Measurements from ENCODE around the gene PIK3R2. TPM values are rescaled to one million over a fixed set of nuclear protein-coding genes. Genes with fewer than 3 reads are reported as not detected.

PIK3R2 gene
- total and polyA plus RNA-seq, 2 of the 8 experiments (the other 6 are each of a cell fraction or from before 2014, with no cell fraction given) = 21.7 to 57.1 TPM

GRCh38 chr19:18122424-18122823, 30.5 kb upstream of the PIK3R2 start:
- POLR2A ChIA-PET (ENCODE audit: partially characterized antibody) = interaction anchor here (1.0 to 1.2 kb wide), 3 partner anchors 32 to 38 kb away, joined by 3 read pairs; partner anchors contain the start of gene IL12RB1
- H4K5ac ChIP-seq (ENCODE audit: insufficient read length, low read depth, low read length) = no peak overlapping the region
- no peak overlapping the region for H3K9ac ChIP-seq (replicated peaks in 1 of 4; ENCODE audit: extremely low read depth in 1 of 4, low read depth in 3 of 4, low read length in 3 of 4)
- H3K36me3 ChIP-seq (ENCODE audit: control insufficient read depth in 2 of 4, insufficient read depth in 4 of 4, low read length in 3 of 4) = peaks cover 2 to 10% (median 5%) of the 10 kb centered on the region in 4 experiments; a peak in 5 of 8 replicates
- CTCF ChIA-PET (ENCODE audit: partially characterized antibody) = interaction anchor here (0.5 to 1.7 kb wide), 6 partner anchors 9 to 77 kb away, joined by 3 to 6 read pairs (median 5); no protein-coding TSS in a partner anchor
- H3K4me2 ChIP-seq (ENCODE audit: insufficient read depth in 1 of 2, low read depth in 2 of 2, low read length in 2 of 2) = no peak overlapping the region
- H3K4ac ChIP-seq (replicated peaks; ENCODE audit: insufficient read length, low read depth, low read length) = no peak overlapping the region
- no peak overlapping the region for H3K4me3 ChIP-seq (ENCODE audit: extremely low read depth in 1 of 4, insufficient read depth in 2 of 4, low read depth in 3 of 4, low read length in 4 of 4)
- no peak overlapping the region for H2BK5ac ChIP-seq (ENCODE audit: low read depth, low read length)
- H2BK12ac ChIP-seq (ENCODE audit: low read depth, low read length) = no peak overlapping the region
- no peak overlapping the region for H2AFZ ChIP-seq (ENCODE audit: low read length)
- H3K56ac ChIP-seq (replicated peaks; ENCODE audit: insufficient read length, low read depth, low read length) = no peak overlapping the region
- H4K20me1 ChIP-seq (replicated peaks in 1 of 2; ENCODE audit: control insufficient read depth in 1 of 2, insufficient read depth in 2 of 2, low read length in 2 of 2) = peaks cover 0 to 10% of the 10 kb centered on the region in 2 experiments
- H3K4me1 ChIP-seq (replicated peaks in 1 of 4; ENCODE audit: control insufficient read depth in 3 of 4, insufficient read depth in 4 of 4, low read length in 3 of 4) = peaks cover 0 to 18% (median 6%) of the 10 kb centered on the region in 4 experiments; a peak in 6 of 7 replicates
- peaks cover 0 to 5% of the 10 kb centered on the region in 2 experiments; a peak in 1 of 4 replicates for H3K79me2 ChIP-seq (ENCODE audit: control insufficient read depth in 1 of 2, insufficient read depth in 2 of 2, low read length in 2 of 2)
- H3K27ac ChIP-seq (ENCODE audit: low read depth, low read length) = no peak overlapping the region
- 83% methylated on average over 7 of the region's 7 CpGs; no CpG with 5 or more reads in 1 of the 2 experiments for WGBS, 2 experiments (ENCODE audit: extremely low coverage in 1 of 2, insufficient coverage in 1 of 2, insufficient read length in 1 of 2, insufficient replicate concordance in 2 of 2, low coverage in 1 of 2, low lambda C conversion rate in 2 of 2, missing lambda C conversion rate in 1 of 2)
- peaks cover 0 to 3% (median 1%) of the 10 kb centered on the region in 4 experiments; a peak in 1 of 7 replicates for H3K27me3 ChIP-seq (replicated peaks in 1 of 4; ENCODE audit: control insufficient read depth in 3 of 4, extremely low read depth in 1 of 4, insufficient read depth in 3 of 4, low read length in 3 of 4)
- no peak overlapping the region for H3K23ac ChIP-seq (ENCODE audit: insufficient read length)
- H3K79me1 ChIP-seq (ENCODE audit: low read depth, low read length) = peaks cover 7% of the 10 kb centered on the region; the same call in 1 of the 2 replicates
- no peak for FAIRE-seq
- DNase-seq (ENCODE audit: low read depth in 1 of 2, low spot score in 2 of 2) = no peak
- peaks cover 7% of the 10 kb centered on the region for H3K23me2 ChIP-seq (ENCODE audit: low read depth, low read length)
- H3K14ac ChIP-seq (ENCODE audit: insufficient read length) = no peak overlapping the region
- no peak overlapping the region for H4K8ac ChIP-seq (ENCODE audit: extremely low read depth, insufficient read depth, low read length)
- TF ChIP-seq E2F6 (IDR thresholded peaks at IDR 0.05) (no peak), CTBP2 (IDR thresholded peaks at IDR 0.05; ENCODE audit: borderline replicate concordance, insufficient read depth, insufficient read length, low read length) (no peak), POU5F1 (IDR thresholded peaks at IDR 0.05; ENCODE audit: low read depth, low read length) (no peak), KDM1A (IDR thresholded peaks at IDR 0.05; ENCODE audit: borderline replicate concordance, low read length) (no peak), MAFK (IDR thresholded peaks at IDR 0.05; ENCODE audit: low read depth, low read length) (no peak)
- H4K91ac ChIP-seq (replicated peaks; ENCODE audit: insufficient read length, low read length) = no peak overlapping the region
- H2BK20ac ChIP-seq (ENCODE audit: low read length) = no peak overlapping the region
- no peak overlapping the region for H2BK15ac ChIP-seq (ENCODE audit: low read length)
- no peak overlapping the region for H2AK5ac ChIP-seq (ENCODE audit: low read depth, low read length)
- H3K18ac ChIP-seq (ENCODE audit: extremely low read depth, low read length) = no peak overlapping the region
- no peak overlapping the region for H2BK120ac ChIP-seq (replicated peaks; ENCODE audit: low read depth, low read length)
- H3K9me3 ChIP-seq (ENCODE audit: insufficient read depth in 2 of 2, low read depth in 1 of 2, low read length in 1 of 2) = no peaks in the 10 kb centered on the region
